ENCODE data around the gene RFT1.
"Not testable (repeated sequence)": the region's sequence is repeated elsewhere in the genome, so short reads cannot be mapped to it uniquely, and the experiment has no call there.

The RFT1 gene

GRCh38 chr3:53073553-53074365 is 56.5 kb downstream of the RFT1 start:
- Histone ChIP-seq H3K27me3 (ENCODE audit: control insufficient read depth, insufficient read depth, low read length) (no peaks in the 10 kb centered on the region), H3K4me3 (ENCODE audit: low read length) (peak overlapping the region; percentile 65), H3K9me3 (ENCODE audit: control insufficient read depth, low read length) (no peaks in the 10 kb centered on the region), H3K4me1 (ENCODE audit: control insufficient read depth, insufficient read depth, low read length) (peaks cover 14% of the 10 kb centered on the region), H3K36me3 (ENCODE audit: control insufficient read depth, insufficient read depth, low read length) (no peaks in the 10 kb centered on the region), H3K9ac (ENCODE audit: low read length) (peak overlapping the region; percentile 78)

DNA sequence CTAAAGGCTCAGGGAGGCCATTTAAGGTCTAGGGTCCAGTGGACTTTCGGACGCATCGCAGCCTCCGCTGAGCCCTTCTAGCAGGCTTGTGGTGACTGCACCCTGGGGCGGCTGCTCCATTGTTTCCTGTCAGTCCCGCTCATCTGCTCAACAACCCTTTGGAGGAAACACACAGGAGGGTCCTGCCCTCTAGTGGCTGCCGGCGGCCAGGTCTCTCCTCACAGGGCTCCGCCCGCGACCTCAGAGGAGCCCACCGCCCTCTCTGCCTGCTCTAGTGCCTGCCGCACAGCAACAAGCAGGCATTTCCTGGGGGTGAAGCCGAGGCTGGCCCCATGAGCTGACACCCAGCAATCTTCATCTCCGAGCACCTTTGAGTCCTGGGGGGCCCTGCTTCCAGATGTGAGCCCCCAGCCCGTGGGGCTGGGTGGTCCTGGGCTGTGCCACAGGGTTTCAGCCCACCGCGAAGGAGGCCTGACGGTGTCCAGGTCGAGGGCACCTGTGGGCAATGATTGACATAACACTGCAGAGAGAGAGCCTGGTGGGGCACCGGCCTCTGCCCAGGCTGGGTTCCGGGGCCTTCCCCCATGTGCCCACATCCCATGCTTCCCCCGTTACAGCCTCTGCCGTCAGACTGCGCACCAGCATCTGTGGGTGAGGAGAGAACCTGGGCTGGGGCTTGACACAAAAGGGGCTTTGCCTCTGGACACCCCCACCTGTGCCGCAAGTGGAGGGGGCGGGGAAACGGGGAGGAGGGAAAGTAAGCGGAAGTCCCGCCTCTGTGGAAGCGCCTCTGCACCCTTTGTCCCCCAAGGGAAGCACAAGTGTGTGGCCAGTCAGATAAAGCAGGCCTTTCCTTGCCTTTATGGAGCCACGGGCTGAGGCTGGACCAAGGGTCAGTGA is 57.3 kb downstream of the RFT1 start:
- H3K36me3 ChIP-seq (ENCODE audit: control insufficient read depth, insufficient read depth, low read length), result no peaks in the 10 kb centered on the region
- H3K4me1 ChIP-seq (ENCODE audit: control insufficient read depth, insufficient read depth, low read length), result peaks cover 14% of the 10 kb centered on the region
- H3K9me3 ChIP-seq (ENCODE audit: control insufficient read depth, low read length), result no peaks in the 10 kb centered on the region
- no peaks in the 10 kb centered on the region for H3K27me3 ChIP-seq (ENCODE audit: control insufficient read depth, insufficient read depth, low read length)
- peak overlapping the region; percentile 78 for H3K9ac ChIP-seq (ENCODE audit: low read length)
- peak overlapping the region; percentile 65 for H3K4me3 ChIP-seq (ENCODE audit: low read length)

- no peaks in the 10 kb centered on the region for H3K36me3 ChIP-seq (ENCODE audit: control insufficient read depth, insufficient read depth, low read length)
- no peaks in the 10 kb centered on the region for H3K27me3 ChIP-seq (ENCODE audit: control insufficient read depth, insufficient read depth, low read length)
- H3K9ac ChIP-seq (ENCODE audit: low read length), result peak overlapping the region; percentile 78
- no peaks in the 10 kb centered on the region for H3K9me3 ChIP-seq (ENCODE audit: control insufficient read depth, low read length)
- peaks cover 14% of the 10 kb centered on the region for H3K4me1 ChIP-seq (ENCODE audit: control insufficient read depth, insufficient read depth, low read length)
- H3K4me3 ChIP-seq (ENCODE audit: low read length), result peak overlapping the region; percentile 65
Measured at GRCh38 chr3:53071882-53072431, 58.3 kb downstream of the RFT1 start.

DNA sequence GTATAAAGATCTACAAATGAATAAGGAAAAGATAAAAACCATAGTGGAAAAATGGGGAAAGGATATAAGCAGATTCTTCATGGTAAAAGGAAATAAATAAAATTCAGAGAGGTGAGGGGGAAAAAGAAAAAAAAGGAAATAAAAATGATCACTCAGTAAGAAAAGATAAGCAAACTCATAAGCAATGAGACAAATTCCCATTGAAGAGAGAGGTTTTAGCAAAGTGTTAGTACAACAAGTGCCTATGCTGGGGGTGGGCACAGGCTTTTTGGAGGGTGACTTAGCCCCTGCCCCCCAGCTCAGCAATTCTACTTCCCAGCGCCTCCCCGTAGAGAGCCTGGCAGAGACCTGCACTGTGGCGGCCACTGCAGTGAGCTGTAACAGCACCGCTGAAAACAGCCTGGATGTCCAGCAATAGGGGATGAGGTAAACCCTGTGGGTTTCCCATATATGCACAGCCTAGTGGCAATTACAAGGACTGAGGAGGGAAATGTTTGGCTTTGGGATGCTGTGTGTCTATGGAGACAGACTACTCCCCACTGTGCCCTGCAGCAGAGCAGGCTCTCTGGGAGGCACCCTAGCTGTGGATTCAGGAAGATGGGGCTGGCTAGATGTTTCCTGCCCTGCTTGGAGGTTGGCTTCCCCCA is 60.7 kb downstream of the RFT1 start:
- H3K27me3 ChIP-seq (ENCODE audit: control insufficient read depth, insufficient read depth, low read length), result no peaks in the 10 kb centered on the region
- no peaks in the 10 kb centered on the region for H3K9me3 ChIP-seq (ENCODE audit: control insufficient read depth, low read length)
- peaks cover 14% of the 10 kb centered on the region for H3K4me1 ChIP-seq (ENCODE audit: control insufficient read depth, insufficient read depth, low read length)
- no peak overlapping the region for H3K9ac ChIP-seq (ENCODE audit: low read length)
- no peak overlapping the region for H3K4me3 ChIP-seq (ENCODE audit: low read length)
- H3K36me3 ChIP-seq (ENCODE audit: control insufficient read depth, insufficient read depth, low read length), result no peaks in the 10 kb centered on the region

DNA sequence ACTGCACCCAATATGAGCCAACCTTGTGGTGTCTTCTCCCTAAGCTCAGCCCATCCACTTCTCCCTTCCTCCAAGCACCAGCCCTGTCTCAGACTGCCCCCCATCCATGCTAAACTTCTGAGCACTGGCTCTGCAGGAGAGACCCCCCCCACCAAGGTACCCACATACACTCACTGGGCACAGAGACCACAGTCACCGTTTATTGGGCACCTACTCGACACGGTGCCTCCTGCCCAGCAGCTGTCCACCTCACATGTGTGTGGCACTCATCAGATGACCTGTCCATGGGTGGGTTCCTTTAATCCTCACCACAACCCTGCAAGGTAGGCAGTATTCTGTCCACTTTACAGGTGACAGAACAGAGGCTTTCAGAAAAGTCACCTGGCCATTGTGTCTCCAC is 62.1 kb downstream of the RFT1 start:
- no peak overlapping the region for H3K9ac ChIP-seq (ENCODE audit: low read length)
- no peak overlapping the region for H3K4me3 ChIP-seq (ENCODE audit: low read length)
- no peaks in the 10 kb centered on the region for H3K27me3 ChIP-seq (ENCODE audit: control insufficient read depth, insufficient read depth, low read length)
- peaks cover 10% of the 10 kb centered on the region for H3K4me1 ChIP-seq (ENCODE audit: control insufficient read depth, insufficient read depth, low read length)
- H3K36me3 ChIP-seq (ENCODE audit: control insufficient read depth, insufficient read depth, low read length), result no peaks in the 10 kb centered on the region
- H3K9me3 ChIP-seq (ENCODE audit: control insufficient read depth, low read length), result no peaks in the 10 kb centered on the region

- no peaks in the 10 kb centered on the region for H3K36me3 ChIP-seq (ENCODE audit: control insufficient read depth, insufficient read depth, low read length)
- H3K9me3 ChIP-seq (ENCODE audit: control insufficient read depth, low read length), result no peaks in the 10 kb centered on the region
- H3K27me3 ChIP-seq (ENCODE audit: control insufficient read depth, insufficient read depth, low read length), result no peaks in the 10 kb centered on the region
- no peak overlapping the region for H3K4me3 ChIP-seq (ENCODE audit: low read length)
- H3K9ac ChIP-seq (ENCODE audit: low read length), result no peak overlapping the region
- H3K4me1 ChIP-seq (ENCODE audit: control insufficient read depth, insufficient read depth, low read length), result peaks cover 9% of the 10 kb centered on the region
Measured at GRCh38 chr3:53067567-53067966, 62.7 kb downstream of the RFT1 start.

GRCh38 chr3:53065841-53066480 is 64.3 kb downstream of the RFT1 start:
- H3K36me3 ChIP-seq (ENCODE audit: control insufficient read depth, insufficient read depth, low read length), result no peaks in the 10 kb centered on the region
- no peaks in the 10 kb centered on the region for H3K9me3 ChIP-seq (ENCODE audit: control insufficient read depth, low read length)
- H3K4me3 ChIP-seq (ENCODE audit: low read length), result no peak overlapping the region
- no peak overlapping the region for H3K9ac ChIP-seq (ENCODE audit: low read length)
- no peaks in the 10 kb centered on the region for H3K4me1 ChIP-seq (ENCODE audit: control insufficient read depth, insufficient read depth, low read length)
- H3K27me3 ChIP-seq (ENCODE audit: control insufficient read depth, insufficient read depth, low read length), result no peaks in the 10 kb centered on the region

- Histone ChIP-seq H3K9ac (ENCODE audit: low read length) (no peak overlapping the region), H3K36me3 (ENCODE audit: control insufficient read depth, insufficient read depth, low read length) (no peaks in the 10 kb centered on the region), H3K4me3 (ENCODE audit: low read length) (no peak overlapping the region), H3K27me3 (ENCODE audit: control insufficient read depth, insufficient read depth, low read length) (no peaks in the 10 kb centered on the region), H3K9me3 (ENCODE audit: control insufficient read depth, low read length) (no peaks in the 10 kb centered on the region), H3K4me1 (ENCODE audit: control insufficient read depth, insufficient read depth, low read length) (no peaks in the 10 kb centered on the region)
Measured at GRCh38 chr3:53062905-53063304, 67.3 kb downstream of the RFT1 start.

GRCh38 chr3:53056442-53056841 is 73.8 kb downstream of the RFT1 start:
- Histone ChIP-seq H3K9me3 (ENCODE audit: control insufficient read depth, low read length) (no peaks in the 10 kb centered on the region), H3K36me3 (ENCODE audit: control insufficient read depth, insufficient read depth, low read length) (no peaks in the 10 kb centered on the region), H3K4me1 (ENCODE audit: control insufficient read depth, insufficient read depth, low read length) (no peaks in the 10 kb centered on the region), H3K4me3 (ENCODE audit: low read length) (no peak overlapping the region), H3K9ac (ENCODE audit: low read length) (no peak overlapping the region), H3K27me3 (ENCODE audit: control insufficient read depth, insufficient read depth, low read length) (no peaks in the 10 kb centered on the region)

DNA sequence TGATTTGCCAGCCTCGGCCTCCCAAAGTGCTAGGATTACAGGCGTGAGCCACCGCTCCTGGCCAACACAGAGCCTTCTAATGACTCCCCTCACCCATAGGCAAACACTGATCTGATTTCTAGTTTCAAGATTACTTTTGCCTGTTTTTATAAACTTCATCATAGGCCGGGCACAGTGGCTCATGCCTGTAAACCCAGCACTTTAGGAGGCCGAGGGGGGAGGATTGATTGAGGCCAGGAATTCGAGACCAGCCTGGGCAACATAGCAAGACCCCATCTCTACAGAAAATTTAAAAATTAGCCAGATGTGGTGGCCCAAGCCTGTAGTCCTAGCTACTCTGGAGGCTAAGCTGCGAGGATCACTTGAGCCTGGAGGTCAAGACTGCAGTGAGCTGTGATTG is 76.0 kb downstream of the RFT1 start:
- H3K4me3 ChIP-seq (ENCODE audit: low read length); H3K27me3 ChIP-seq (ENCODE audit: control insufficient read depth, insufficient read depth, low read length); H3K36me3 ChIP-seq (ENCODE audit: control insufficient read depth, insufficient read depth, low read length); H3K9me3 ChIP-seq (ENCODE audit: control insufficient read depth, low read length); H3K4me1 ChIP-seq (ENCODE audit: control insufficient read depth, insufficient read depth, low read length); H3K9ac ChIP-seq (ENCODE audit: low read length): not testable (repeated sequence)

DNA sequence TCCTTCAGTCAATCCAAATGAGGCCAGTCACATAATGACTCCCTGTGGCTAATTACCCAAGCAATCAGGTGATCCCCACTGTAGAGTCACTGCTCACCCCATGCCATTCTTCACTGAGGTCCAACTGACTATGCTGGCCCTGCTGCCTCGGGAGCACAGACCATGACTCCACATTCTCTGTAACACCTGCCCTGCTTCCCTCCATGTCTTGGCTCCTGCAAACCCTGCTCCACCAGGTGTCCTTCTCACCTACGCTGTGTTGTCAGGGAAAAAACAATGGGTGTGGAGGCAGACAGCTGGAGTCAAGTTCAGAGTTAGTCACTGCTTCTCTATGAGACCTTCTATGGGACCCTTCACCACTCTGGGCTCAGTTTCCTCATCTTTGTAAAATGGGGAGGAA is 78.3 kb downstream of the RFT1 start:
- H3K4me1 ChIP-seq (ENCODE audit: control insufficient read depth, insufficient read depth, low read length), result no peaks in the 10 kb centered on the region
- no peak overlapping the region for H3K4me3 ChIP-seq (ENCODE audit: low read length)
- no peaks in the 10 kb centered on the region for H3K27me3 ChIP-seq (ENCODE audit: control insufficient read depth, insufficient read depth, low read length)
- H3K9ac ChIP-seq (ENCODE audit: low read length), result no peak overlapping the region
- no peaks in the 10 kb centered on the region for H3K9me3 ChIP-seq (ENCODE audit: control insufficient read depth, low read length)
- H3K36me3 ChIP-seq (ENCODE audit: control insufficient read depth, insufficient read depth, low read length), result no peaks in the 10 kb centered on the region
